K562 (cell line): ENCODE results near the gene KMT2D. TPM values are rescaled to one million over a fixed set of nuclear protein-coding genes. Genes with fewer than 3 reads are reported as not detected.

Experiments
- ARHGAP35 ChIP-seq: fragments of 450-650 bp; IDR thresholded peaks from 2 replicates; pipeline ENCODE4 v1.6.1; 2018; ENCODE audit not compliant: partially characterized antibody
- ARID1B ChIP-seq: fragments of 450-650 bp; IDR thresholded peaks from 2 replicates; pipeline ENCODE4 v1.6.1; 2016; ENCODE audit warnings: antibody characterized with exemption, mild to moderate bottlenecking, inconsistent platforms
- CGGBP1 ChIP-seq: fragments of 250-450 bp; sonication (Bioruptor Pico); IDR thresholded peaks from 2 replicates; pipeline ENCODE4 v1.9.0; 2021; ENCODE audit warnings: mild to moderate bottlenecking
- CTCF ChIP-seq, 3 experiments: IDR thresholded peaks in 2 of 3; conservative IDR thresholded peaks in 1 of 3; 2 replicates each; pipeline ENCODE4 v1.5.1; 2011 to 2012; ENCODE audit warnings: low read length in 3 of 3, mild to moderate bottlenecking in 3 of 3, control low read depth in 2 of 3, improper control_type of control experiment in 1 of 3, inconsistent platforms in 1 of 3, low read depth in 1 of 3, mixed read lengths in 1 of 3, moderate library complexity in 1 of 3; ENCODE audit not compliant: insufficient read depth in 2 of 3
- CTCFL ChIP-seq: IDR thresholded peaks from 2 replicates; pipeline ENCODE4 v1.6.1; 2011; ENCODE audit warnings: borderline replicate concordance, low read depth, mild to moderate bottlenecking, moderate library complexity, low read length; ENCODE audit not compliant: insufficient read depth, poor library complexity, severe bottlenecking
- DACH1 ChIP-seq: fragments of 450-650 bp; IDR thresholded peaks from 2 replicates; pipeline ENCODE4 v1.6.1; 2018; ENCODE audit not compliant: partially characterized antibody
- ELK3 ChIP-seq: fragments of 450-650 bp; formaldehyde crosslinking; IDR thresholded peaks from 2 replicates; pipeline ENCODE4 v1.4.0; 2020; ENCODE audit warnings: mild to moderate bottlenecking
- HES1 ChIP-seq: fragments of 450-650 bp; IDR thresholded peaks from 2 replicates; pipeline ENCODE4 v1.6.1; 2016; ENCODE audit warnings: low read depth, mild to moderate bottlenecking, moderate library complexity
- HNRNPL ChIP-seq: fragments of 200-400 bp; formaldehyde crosslinking; IDR thresholded peaks from 2 replicates; pipeline ENCODE4 v1.6.1; 2017; ENCODE audit warnings: low read depth, mild to moderate bottlenecking, low read length
- MEF2D ChIP-seq: conservative IDR thresholded peaks from 2 replicates; pipeline ENCODE4 v1.6.1; 2016; ENCODE audit warnings: low read depth, missing genetic modification characterization, missing compliant biosample characterization
- MEIS2 ChIP-seq: fragments of 450-650 bp; IDR thresholded peaks from 2 replicates; pipeline ENCODE4 v1.6.1; 2014; ENCODE audit warnings: mild to moderate bottlenecking; ENCODE audit not compliant: partially characterized antibody
- MTA3 ChIP-seq: fragments of 450-650 bp; formaldehyde crosslinking; IDR thresholded peaks from 2 replicates; pipeline ENCODE4 v1.6.1; 2017; ENCODE audit warnings: mild to moderate bottlenecking, borderline replicate concordance
- NONO ChIP-seq, 2 experiments: fragments of 200-400 bp in 1 of 2; fragments of 450-650 bp in 1 of 2; formaldehyde crosslinking in 1 of 2; IDR thresholded peaks; 2 replicates each; pipeline ENCODE4 v1.6.1; 2017; ENCODE audit warnings: low read depth in 2 of 2, mild to moderate bottlenecking in 2 of 2, moderate library complexity in 2 of 2, low read length in 1 of 2
- SRSF7 ChIP-seq: fragments of 200-400 bp; formaldehyde crosslinking; optimal IDR thresholded peaks from 2 replicates; pipeline ENCODE3; 2017; ENCODE audit warnings: mild to moderate bottlenecking, low read depth, low read length
- ZBTB17 ChIP-seq: fragments of 450-650 bp; formaldehyde crosslinking; IDR thresholded peaks from 2 replicates; pipeline ENCODE4 v1.4.0; 2020; ENCODE audit warnings: mild to moderate bottlenecking
- ZBTB34 ChIP-seq: fragments of 250-450 bp; sonication (Bioruptor Pico); IDR thresholded peaks from 2 replicates; pipeline ENCODE4 v1.8.0; 2021; ENCODE audit warnings: mild to moderate bottlenecking, moderate library complexity
- ZNF316 ChIP-seq: fragments of 450-650 bp; IDR thresholded peaks from 2 replicates; pipeline ENCODE4 v1.6.1; 2016
- ZNF41 ChIP-seq: fragments of 250-450 bp; sonication (Bioruptor Pico); conservative IDR thresholded peaks from 2 replicates; pipeline ENCODE4 v1.4.0; 2020; ENCODE audit warnings: mild to moderate bottlenecking
- ZSCAN29 ChIP-seq: fragments of 450-650 bp; IDR thresholded peaks from 2 replicates; pipeline ENCODE4 v1.6.1; 2017
- polyA plus RNA-seq, 8 experiments: library from polyadenylated mRNA; depleted of rRNA in 4 of 8; stranded (reverse) in 5 of 8; unstranded in 3 of 8; fragments of >200 nt; fragmentation: Nextera tagmentation in 2 of 8; fragmentation: Illumina TruSeq in 1 of 8; extraction: Ambion mirVana in 2 of 8; extraction: Trizol in 1 of 8; gene quantifications; 2 replicates each; pipeline versions ENCODE4 v1.2.1 to v1.2.3, GENCODE V29; 2011 to 2014; ENCODE audit warnings: inconsistent platforms in 1 of 8, missing spikeins in 1 of 8
- total RNA-seq, 7 experiments: library from RNA; depleted of rRNA in 6 of 7; stranded (reverse); fragments of >200 nt in 6 of 7; fragmentation: Illumina TruSeq in 2 of 7; extraction: Trizol in 2 of 7; gene quantifications; 2 replicates each; pipeline versions ENCODE4 v1.2.1 to v1.2.3, GENCODE V29; 2011 to 2021; ENCODE audit warnings: low replicate concordance in 1 of 7

The KMT2D gene
- total and polyA plus RNA-seq, 9 of the 15 experiments (the other 6 are each of a cell fraction or from before 2014, with no cell fraction given): 0.22 to 93.7 (median 13.7) TPM

- TF ChIP-seq CTCFL (peak; percentile 35), ZBTB34 (CRISPR knock-in tag) (no peak), ZNF41 (CRISPR knock-in tag) (no peak), MEF2D (tag) (no peak), HES1 (0 out of 2 replicates have a peak, but pooled peaks have one; percentile 11), CTCF (IDR thresholded peaks at IDR 0.05 in 2 of 3, conservative IDR thresholded peaks at IDR 0.05 in 1 of 3; ENCODE audit: insufficient read depth in 2 of 3, low read depth in 1 of 3, low read length in 3 of 3) (peak; percentile 51 to 76 (median 72)), DACH1 (no peak), ELK3 (CRISPR knock-in tag) (no peak), ZBTB17 (CRISPR knock-in tag) (no peak), ZNF316 (no peak), SRSF7 (no peak), ZSCAN29 (no peak), HNRNPL (no peak), MEIS2 (no peak), MTA3 (no peak), NONO (IDR thresholded peaks at IDR 0.05; ENCODE audit: low read depth in 2 of 2, low read length in 1 of 2) (no peak), ARHGAP35 (no peak), CGGBP1 (CRISPR knock-in tag) (no peak), ARID1B (0 out of 2 replicates have a peak, but pooled peaks have one; percentile 15)
These were observed 40.9 kb downstream of the KMT2D start (continued) for GRCh38 chr12:49019443-49020324.
